Liver (tissue), 3 donors: ENCODE results near the gene CD247.

Experiments
- ATF3 ChIP-seq: IDR thresholded peaks from 2 replicates; pipeline ENCODE4 v1.6.1; 2016; ENCODE audit warnings: antibody characterized with exemption
- CTCF ChIP-seq: fragments of 150-350 bp; IDR thresholded peaks from 2 replicates; pipeline ENCODE4 v1.5.1; 2017; ENCODE audit warnings: improper control_type of control experiment, low read depth, low read length; ENCODE audit not compliant: missing input control
- HNF4G ChIP-seq: IDR thresholded peaks from 2 replicates; pipeline ENCODE4 v1.6.1; 2016; ENCODE audit warnings: antibody characterized with exemption
- donor health status: healthy.
- donor health status: healthy.

GRCh38 chr1:167423684-167424619 is 94.4 kb downstream of the CD247 start:
- TF ChIP-seq ATF3, result no peak
- TF ChIP-seq CTCF, result no peak
- TF ChIP-seq HNF4G, result no peak
